ENCODE results near the gene MYMX. TPM values are rescaled to one million over a fixed set of nuclear protein-coding genes. Genes with fewer than 3 reads are reported as not detected.

MYMX gene
- total and polyA plus RNA-seq, 2 of the 13 experiments (the other 11 are each of a cell fraction or from before 2014, with no cell fraction given) = not detected

DNA sequence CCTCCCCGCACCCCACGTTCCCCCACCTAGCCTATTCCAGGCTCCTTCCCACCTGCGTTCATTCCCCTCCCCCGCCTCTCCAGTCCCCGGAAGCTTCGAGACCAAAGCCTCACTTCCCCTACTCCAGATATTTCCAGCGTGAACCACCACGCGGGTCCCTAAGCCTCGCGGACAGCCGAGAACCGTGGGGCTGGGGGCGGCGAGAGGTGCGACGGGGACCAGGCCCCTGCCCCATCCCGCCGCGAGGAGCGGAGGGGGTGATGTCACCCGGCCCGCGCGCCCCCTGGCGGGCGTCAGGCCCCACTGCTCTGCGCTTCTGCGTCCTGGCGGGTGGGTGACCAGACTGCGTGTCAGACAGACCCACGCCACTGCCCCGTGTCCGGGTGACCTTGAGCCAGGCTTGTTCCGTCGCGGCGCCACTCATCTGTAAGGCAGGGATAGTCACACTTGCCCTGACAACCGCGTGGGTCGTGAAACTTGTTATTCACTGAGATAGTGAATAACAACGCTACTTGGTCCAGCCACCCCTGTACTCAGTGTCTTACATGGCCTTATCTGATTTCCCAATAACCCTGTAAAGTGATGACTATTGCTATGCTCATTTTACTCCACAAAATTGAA is 21.2 kb downstream of the MYMX start (continued):
- TF ChIP-seq, protein P1, sequence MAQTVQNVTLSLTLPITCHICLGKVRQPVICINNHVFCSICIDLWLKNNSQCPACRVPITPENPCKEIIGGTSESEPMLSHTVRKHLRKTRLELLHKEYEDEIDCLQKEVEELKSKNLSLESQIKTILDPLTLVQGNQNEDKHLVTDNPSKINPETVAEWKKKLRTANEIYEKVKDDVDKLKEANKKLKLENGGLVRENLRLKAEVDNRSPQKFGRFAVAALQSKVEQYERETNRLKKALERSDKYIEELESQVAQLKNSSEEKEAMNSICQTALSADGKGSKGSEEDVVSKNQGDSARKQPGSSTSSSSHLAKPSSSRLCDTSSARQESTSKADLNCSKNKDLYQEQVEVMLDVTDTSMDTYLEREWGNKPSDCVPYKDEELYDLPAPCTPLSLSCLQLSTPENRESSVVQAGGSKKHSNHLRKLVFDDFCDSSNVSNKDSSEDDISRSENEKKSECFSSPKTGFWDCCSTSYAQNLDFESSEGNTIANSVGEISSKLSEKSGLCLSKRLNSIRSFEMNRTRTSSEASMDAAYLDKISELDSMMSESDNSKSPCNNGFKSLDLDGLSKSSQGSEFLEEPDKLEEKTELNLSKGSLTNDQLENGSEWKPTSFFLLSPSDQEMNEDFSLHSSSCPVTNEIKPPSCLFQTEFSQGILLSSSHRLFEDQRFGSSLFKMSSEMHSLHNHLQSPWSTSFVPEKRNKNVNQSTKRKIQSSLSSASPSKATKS (CRISPR knock-in tag; IDR thresholded peaks at IDR 0.05) = no peak
- TF ChIP-seq, protein P2, sequence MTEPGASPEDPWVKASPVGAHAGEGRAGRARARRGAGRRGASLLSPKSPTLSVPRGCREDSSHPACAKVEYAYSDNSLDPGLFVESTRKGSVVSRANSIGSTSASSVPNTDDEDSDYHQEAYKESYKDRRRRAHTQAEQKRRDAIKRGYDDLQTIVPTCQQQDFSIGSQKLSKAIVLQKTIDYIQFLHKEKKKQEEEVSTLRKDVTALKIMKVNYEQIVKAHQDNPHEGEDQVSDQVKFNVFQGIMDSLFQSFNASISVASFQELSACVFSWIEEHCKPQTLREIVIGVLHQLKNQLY (CRISPR knock-in tag; IDR thresholded peaks at IDR 0.05) = no peak
- TF ChIP-seq ZNF614 (CRISPR knock-in tag; IDR thresholded peaks at IDR 0.05; ENCODE audit: borderline replicate concordance) (no peak; the same call in 1 of the 2 replicates), ESRRA (CRISPR knock-in tag; IDR thresholded peaks at IDR 0.05; ENCODE audit: low read depth) (peak; percentile 54; the same call in 1 of the 2 replicates), AHR (CRISPR knock-in tag; IDR thresholded peaks at IDR 0.05) (0 out of 2 replicates have a peak, but pooled peaks have one; percentile 40), TOE1 (CRISPR knock-in tag; IDR thresholded peaks at IDR 0.05) (no peak), NFATC3 (CRISPR knock-in tag; IDR thresholded peaks at IDR 0.05) (no peak), REPIN1 (CRISPR knock-in tag; IDR thresholded peaks at IDR 0.05; ENCODE audit: borderline replicate concordance, low read depth) (peak; percentile 32; the same call in 1 of the 2 replicates), ERF (CRISPR knock-in tag; IDR thresholded peaks at IDR 0.05) (peak; percentile 40; the same call in 1 of the 2 replicates), THAP11 (CRISPR knock-in tag; IDR thresholded peaks at IDR 0.05) (peak; percentile 66)
- TF ChIP-seq, protein P3, sequence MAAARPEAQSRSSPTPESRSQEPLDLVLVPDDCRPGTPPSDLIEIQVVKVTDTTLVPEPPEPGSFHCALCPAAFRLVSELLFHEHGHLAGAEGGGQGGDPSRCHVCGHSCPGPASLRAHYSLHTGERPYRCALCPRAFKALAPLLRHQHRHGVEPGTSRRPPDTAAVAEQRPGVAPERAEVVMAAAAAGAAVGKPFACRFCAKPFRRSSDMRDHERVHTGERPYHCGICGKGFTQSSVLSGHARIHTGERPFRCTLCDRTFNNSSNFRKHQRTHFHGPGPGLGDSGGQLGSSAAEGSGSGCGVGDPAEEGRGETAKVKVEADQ (CRISPR knock-in tag; IDR thresholded peaks at IDR 0.05; ENCODE audit: borderline replicate concordance) = no peak
- TF ChIP-seq, protein P4, sequence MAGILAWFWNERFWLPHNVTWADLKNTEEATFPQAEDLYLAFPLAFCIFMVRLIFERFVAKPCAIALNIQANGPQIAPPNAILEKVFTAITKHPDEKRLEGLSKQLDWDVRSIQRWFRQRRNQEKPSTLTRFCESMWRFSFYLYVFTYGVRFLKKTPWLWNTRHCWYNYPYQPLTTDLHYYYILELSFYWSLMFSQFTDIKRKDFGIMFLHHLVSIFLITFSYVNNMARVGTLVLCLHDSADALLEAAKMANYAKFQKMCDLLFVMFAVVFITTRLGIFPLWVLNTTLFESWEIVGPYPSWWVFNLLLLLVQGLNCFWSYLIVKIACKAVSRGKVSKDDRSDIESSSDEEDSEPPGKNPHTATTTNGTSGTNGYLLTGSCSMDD (CRISPR knock-in tag; IDR thresholded peaks at IDR 0.05) = no peak
- TF ChIP-seq, protein P5, sequence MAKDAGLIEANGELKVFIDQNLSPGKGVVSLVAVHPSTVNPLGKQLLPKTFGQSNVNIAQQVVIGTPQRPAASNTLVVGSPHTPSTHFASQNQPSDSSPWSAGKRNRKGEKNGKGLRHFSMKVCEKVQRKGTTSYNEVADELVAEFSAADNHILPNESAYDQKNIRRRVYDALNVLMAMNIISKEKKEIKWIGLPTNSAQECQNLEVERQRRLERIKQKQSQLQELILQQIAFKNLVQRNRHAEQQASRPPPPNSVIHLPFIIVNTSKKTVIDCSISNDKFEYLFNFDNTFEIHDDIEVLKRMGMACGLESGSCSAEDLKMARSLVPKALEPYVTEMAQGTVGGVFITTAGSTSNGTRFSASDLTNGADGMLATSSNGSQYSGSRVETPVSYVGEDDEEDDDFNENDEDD (CRISPR knock-in tag; IDR thresholded peaks at IDR 0.05; ENCODE audit: borderline replicate concordance) = no peak
- TF ChIP-seq, protein P6, sequence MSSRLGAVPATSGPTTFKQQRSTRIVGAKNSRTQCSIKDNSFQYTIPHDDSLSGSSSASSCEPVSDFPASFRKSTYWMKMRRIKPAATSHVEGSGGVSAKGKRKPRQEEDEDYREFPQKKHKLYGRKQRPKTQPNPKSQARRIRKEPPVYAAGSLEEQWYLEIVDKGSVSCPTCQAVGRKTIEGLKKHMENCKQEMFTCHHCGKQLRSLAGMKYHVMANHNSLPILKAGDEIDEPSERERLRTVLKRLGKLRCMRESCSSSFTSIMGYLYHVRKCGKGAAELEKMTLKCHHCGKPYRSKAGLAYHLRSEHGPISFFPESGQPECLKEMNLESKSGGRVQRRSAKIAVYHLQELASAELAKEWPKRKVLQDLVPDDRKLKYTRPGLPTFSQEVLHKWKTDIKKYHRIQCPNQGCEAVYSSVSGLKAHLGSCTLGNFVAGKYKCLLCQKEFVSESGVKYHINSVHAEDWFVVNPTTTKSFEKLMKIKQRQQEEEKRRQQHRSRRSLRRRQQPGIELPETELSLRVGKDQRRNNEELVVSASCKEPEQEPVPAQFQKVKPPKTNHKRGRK (CRISPR knock-in tag; IDR thresholded peaks at IDR 0.05) = no peak
- TF ChIP-seq, protein P7, sequence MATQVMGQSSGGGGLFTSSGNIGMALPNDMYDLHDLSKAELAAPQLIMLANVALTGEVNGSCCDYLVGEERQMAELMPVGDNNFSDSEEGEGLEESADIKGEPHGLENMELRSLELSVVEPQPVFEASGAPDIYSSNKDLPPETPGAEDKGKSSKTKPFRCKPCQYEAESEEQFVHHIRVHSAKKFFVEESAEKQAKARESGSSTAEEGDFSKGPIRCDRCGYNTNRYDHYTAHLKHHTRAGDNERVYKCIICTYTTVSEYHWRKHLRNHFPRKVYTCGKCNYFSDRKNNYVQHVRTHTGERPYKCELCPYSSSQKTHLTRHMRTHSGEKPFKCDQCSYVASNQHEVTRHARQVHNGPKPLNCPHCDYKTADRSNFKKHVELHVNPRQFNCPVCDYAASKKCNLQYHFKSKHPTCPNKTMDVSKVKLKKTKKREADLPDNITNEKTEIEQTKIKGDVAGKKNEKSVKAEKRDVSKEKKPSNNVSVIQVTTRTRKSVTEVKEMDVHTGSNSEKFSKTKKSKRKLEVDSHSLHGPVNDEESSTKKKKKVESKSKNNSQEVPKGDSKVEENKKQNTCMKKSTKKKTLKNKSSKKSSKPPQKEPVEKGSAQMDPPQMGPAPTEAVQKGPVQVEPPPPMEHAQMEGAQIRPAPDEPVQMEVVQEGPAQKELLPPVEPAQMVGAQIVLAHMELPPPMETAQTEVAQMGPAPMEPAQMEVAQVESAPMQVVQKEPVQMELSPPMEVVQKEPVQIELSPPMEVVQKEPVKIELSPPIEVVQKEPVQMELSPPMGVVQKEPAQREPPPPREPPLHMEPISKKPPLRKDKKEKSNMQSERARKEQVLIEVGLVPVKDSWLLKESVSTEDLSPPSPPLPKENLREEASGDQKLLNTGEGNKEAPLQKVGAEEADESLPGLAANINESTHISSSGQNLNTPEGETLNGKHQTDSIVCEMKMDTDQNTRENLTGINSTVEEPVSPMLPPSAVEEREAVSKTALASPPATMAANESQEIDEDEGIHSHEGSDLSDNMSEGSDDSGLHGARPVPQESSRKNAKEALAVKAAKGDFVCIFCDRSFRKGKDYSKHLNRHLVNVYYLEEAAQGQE (IDR thresholded peaks at IDR 0.05; ENCODE audit: borderline replicate concordance in 1 of 2, low read depth in 1 of 2, low read length in 2 of 2) = no peak
